ENCODE results near the gene ADAMTS4.

The ADAMTS4 gene

DNA sequence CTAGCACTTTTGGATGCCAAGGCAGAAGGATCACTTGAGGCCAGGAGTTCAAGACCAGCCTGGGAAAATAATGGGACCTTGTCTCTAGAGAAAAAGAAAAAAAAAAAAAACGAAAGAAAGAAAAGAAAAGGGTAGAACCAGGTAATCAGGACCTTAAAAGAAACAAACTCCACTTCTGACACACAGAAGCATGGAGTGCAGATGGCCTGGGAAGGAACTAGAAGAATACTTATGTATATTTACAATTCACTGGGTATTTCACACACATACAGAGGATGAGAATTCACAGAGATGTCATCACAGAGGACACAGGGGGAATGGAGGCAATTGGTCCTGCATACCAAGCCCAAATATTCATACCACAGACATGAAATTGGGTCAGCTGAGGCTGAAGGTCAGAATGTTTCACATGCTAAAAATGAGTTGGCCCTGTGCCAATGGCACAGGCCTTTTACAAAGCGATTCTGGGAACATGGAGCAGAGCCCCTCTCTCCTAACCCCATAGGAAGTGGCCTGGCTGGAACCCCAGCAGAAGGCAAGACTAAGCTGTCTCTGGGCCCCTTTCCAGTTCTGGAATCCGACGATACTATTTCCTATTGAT lies 26.0 kb downstream of the ADAMTS4 start:
- no peak for DNase-seq (ENCODE audit: low spot score)
- in situ Hi-C loops (cut with MboI; ENCODE audit: low pct_unique_long_range_greater_than_20kb, low sequenced_read_pairs, unreplicated experiment) = no loop called here
- TF ChIP-seq, protein P1, sequence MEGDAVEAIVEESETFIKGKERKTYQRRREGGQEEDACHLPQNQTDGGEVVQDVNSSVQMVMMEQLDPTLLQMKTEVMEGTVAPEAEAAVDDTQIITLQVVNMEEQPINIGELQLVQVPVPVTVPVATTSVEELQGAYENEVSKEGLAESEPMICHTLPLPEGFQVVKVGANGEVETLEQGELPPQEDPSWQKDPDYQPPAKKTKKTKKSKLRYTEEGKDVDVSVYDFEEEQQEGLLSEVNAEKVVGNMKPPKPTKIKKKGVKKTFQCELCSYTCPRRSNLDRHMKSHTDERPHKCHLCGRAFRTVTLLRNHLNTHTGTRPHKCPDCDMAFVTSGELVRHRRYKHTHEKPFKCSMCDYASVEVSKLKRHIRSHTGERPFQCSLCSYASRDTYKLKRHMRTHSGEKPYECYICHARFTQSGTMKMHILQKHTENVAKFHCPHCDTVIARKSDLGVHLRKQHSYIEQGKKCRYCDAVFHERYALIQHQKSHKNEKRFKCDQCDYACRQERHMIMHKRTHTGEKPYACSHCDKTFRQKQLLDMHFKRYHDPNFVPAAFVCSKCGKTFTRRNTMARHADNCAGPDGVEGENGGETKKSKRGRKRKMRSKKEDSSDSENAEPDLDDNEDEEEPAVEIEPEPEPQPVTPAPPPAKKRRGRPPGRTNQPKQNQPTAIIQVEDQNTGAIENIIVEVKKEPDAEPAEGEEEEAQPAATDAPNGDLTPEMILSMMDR (IDR thresholded peaks at IDR 0.05; ENCODE audit: extremely low read depth, insufficient read depth, missing control alignments) = no peak

DNA sequence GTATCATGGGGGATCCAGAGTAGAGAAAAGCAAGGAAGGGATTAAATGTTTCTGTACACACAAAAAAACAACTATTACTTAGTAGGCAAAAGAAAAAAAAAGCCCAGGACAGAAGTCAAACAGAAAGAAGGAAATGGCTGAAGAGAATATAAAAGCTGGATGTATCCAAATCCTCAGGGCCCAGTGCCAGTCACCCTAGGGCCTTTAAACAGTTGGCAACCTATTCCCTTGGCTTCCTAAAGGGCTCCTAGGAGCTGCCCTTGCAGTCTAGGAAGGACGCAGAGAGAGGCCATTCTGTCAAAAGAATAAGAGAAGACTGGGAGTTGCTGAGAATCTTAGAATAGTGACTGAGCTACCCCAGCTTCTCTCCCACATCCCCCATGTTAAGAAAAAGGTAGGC lies 26.5 kb downstream of the ADAMTS4 start:
- no peak for DNase-seq (ENCODE audit: low spot score)
- in situ Hi-C loops (cut with MboI; ENCODE audit: low pct_unique_long_range_greater_than_20kb, low sequenced_read_pairs, unreplicated experiment) = no loop called here
- TF ChIP-seq, protein P1 (IDR thresholded peaks at IDR 0.05; ENCODE audit: extremely low read depth, insufficient read depth, missing control alignments) = no peak

DNA sequence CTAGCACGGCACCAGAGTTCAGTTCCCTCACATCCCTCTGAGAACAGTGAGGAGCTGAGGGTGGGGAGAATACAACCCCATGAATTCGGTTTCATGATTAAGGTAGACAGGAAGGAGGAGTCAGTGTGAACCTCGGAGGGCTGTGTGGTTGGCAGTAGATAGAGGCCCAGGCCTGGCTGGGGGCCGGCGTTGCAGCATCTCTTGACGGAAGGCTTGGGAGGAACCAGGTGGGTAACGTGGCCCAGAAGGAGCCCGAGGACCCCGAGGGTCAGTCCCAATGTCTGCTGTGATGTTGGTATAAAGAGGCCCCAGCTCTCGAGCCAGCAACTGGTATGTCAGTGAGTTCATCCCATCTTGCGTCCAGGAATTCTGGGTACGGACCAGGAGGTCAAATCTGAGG lies 27.2 kb downstream of the ADAMTS4 start:
- TF ChIP-seq, protein P1 (IDR thresholded peaks at IDR 0.05; ENCODE audit: extremely low read depth, insufficient read depth, missing control alignments) = no peak
- no peak for DNase-seq (ENCODE audit: low spot score)
- in situ Hi-C loops (cut with MboI; ENCODE audit: low pct_unique_long_range_greater_than_20kb, low sequenced_read_pairs, unreplicated experiment) = no loop called here

DNA sequence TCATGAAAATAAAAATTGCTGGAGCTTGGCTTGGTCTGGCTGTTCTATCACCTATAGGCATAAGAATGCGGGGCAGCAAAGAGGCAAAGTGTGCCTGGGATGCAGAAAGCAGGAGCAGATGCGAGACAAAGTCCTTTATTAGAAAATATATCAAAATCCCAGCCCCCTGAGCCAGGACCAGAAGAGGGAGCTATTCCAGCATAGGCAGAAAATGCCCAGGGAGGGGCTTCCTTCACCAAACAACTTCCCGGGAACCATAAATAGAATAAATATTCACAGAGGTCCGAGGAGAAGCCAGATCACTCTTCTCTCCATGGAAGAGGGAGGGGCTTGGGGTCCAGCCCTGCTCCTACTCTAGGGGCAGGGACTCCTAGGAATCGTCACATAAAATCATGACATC lies 27.7 kb downstream of the ADAMTS4 start:
- no peak for DNase-seq (ENCODE audit: low spot score)
- TF ChIP-seq, protein P1 (IDR thresholded peaks at IDR 0.05; ENCODE audit: extremely low read depth, insufficient read depth, missing control alignments) = no peak
- in situ Hi-C loops (cut with MboI; ENCODE audit: low pct_unique_long_range_greater_than_20kb, low sequenced_read_pairs, unreplicated experiment) = no loop called here

GRCh38 chr1:161168906-161169305 lies 29.9 kb downstream of the ADAMTS4 start:
- TF ChIP-seq, protein P1 (IDR thresholded peaks at IDR 0.05; ENCODE audit: extremely low read depth, insufficient read depth, missing control alignments) = no peak
- in situ Hi-C loops (cut with MboI; ENCODE audit: low pct_unique_long_range_greater_than_20kb, low sequenced_read_pairs, unreplicated experiment) = no loop called here
- no peak for DNase-seq (ENCODE audit: low spot score)

- TF ChIP-seq, protein P1 (IDR thresholded peaks at IDR 0.05; ENCODE audit: extremely low read depth, insufficient read depth, missing control alignments) = no peak
- no peak for DNase-seq (ENCODE audit: low spot score)
- in situ Hi-C loops (cut with MboI; ENCODE audit: low pct_unique_long_range_greater_than_20kb, low sequenced_read_pairs, unreplicated experiment) = no loop called here
These were observed 31.9 kb downstream of the ADAMTS4 start for GRCh38 chr1:161166669-161167548.
